Left lung (tissue), 10 donors: Measurements from ENCODE around the gene SMAD6. TPM values are rescaled to one million over a fixed set of nuclear protein-coding genes. Genes with fewer than 3 reads are reported as not detected.

Source experiments
- ATAC-seq: fragments of 200-7000 bp; cut with Tn5 transposase; one replicate; pipeline ENCODE4 v1.9.1; 2020; ENCODE audit warnings: moderate library complexity
- DNase-seq, 4 donors: peaks; one replicate each; pipeline ENCODE4 v3.0.0-alpha.2; 2013 to 2020
- H3K27ac ChIP-seq, 2 donors: fragments of 200-600 bp; sonication (generic) in 1 of 2; one replicate each; pipeline versions ENCODE4 v1.5.0 to v1.8.0; 2020 to 2021
- H3K27me3 ChIP-seq, 2 donors: fragments of 200-600 bp; sonication (generic) in 1 of 2; one replicate each; pipeline versions ENCODE4 v1.5.0 to v1.8.0; 2020 to 2021
- H3K36me3 ChIP-seq, 2 donors: fragments of 200-600 bp; sonication (generic) in 1 of 2; one replicate each; pipeline versions ENCODE4 v1.5.0 to v1.8.0; 2020 to 2021
- H3K4me1 ChIP-seq, 2 donors: fragments of 200-600 bp; one replicate each; pipeline ENCODE4 v1.8.0; 2021
- H3K4me3 ChIP-seq, 2 donors: fragments of 200-600 bp; sonication (generic) in 1 of 2; one replicate each; pipeline versions ENCODE4 v1.5.0 to v1.8.0; 2020 to 2021; ENCODE audit warnings: mild to moderate bottlenecking in 1 of 2
- H3K9me3 ChIP-seq, 2 donors: fragments of 200-600 bp; sonication (generic) in 1 of 2; one replicate each; pipeline versions ENCODE4 v1.5.0 to v1.8.0; 2020 to 2021
- CTCF ChIP-seq, 2 donors: fragments of 200-600 bp; sonication (generic) in 1 of 2; IDR thresholded peaks; one replicate each; pipeline versions ENCODE4 v1.5.0 to v1.8.0; 2021; ENCODE audit warnings: antibody characterized with exemption in 2 of 2
- intact Hi-C, 2 donors: fragments of 100-400 bp; cut with DNase I; formaldehyde crosslinking; loops; one replicate each; pipeline versions ENCODE4 v1.11.2 to v1.14.2; 2022
- polyA plus RNA-seq, 6 donors: library from polyadenylated mRNA; unstranded; fragments of 120-200 nt; gene quantifications; one replicate each; pipeline ENCODE4 v1.2.1, GENCODE V29; 2013; ENCODE audit not compliant: insufficient read length in 6 of 6
- total RNA-seq, 2 donors: library from RNA; stranded (reverse); fragmentation: NEBNext Ultra II Directional; extraction: Animal tissue kit (Norgen Biotek cat#: 25700); gene quantifications; one replicate each; pipeline ENCODE4 v1.2.1, GENCODE V29; 2021
- donor health status: DM: no; HTN: yes; CAD: no.
- donor health status: DM: no; HTN: no; CAD: no.

The SMAD6 gene
- total and polyA plus RNA-seq, 8 donors, result 25.0 to 110 (median 32.0) TPM

- peaks cover 8 to 40% of the 10 kb centered on the region in 2 donors for H3K4me1 ChIP-seq
- TF ChIP-seq CTCF (IDR thresholded peaks at IDR 0.05), result no peak
- no peaks in the 10 kb centered on the region for H3K27me3 ChIP-seq
- intact Hi-C loops, result no loop called here
- ATAC-seq (no peak), DNase-seq (no peak)
- no peak overlapping the region for H3K4me3 ChIP-seq
- H3K36me3 ChIP-seq, result peaks cover 0 to 11% of the 10 kb centered on the region in 2 donors
- no peaks in the 10 kb centered on the region for H3K9me3 ChIP-seq
- no peak overlapping the region for H3K27ac ChIP-seq
These were observed 23.4 kb downstream of the SMAD6 start for GRCh38 chr15:66725464-66725785.

- intact Hi-C loops, result no loop called here
- no peak for DNase-seq
- no peak for TF ChIP-seq CTCF (IDR thresholded peaks at IDR 0.05)
- Histone ChIP-seq H3K27me3 (no peaks in the 10 kb centered on the region), H3K36me3 (peaks cover 0 to 11% of the 10 kb centered on the region in 2 donors), H3K9me3 (no peaks in the 10 kb centered on the region), H3K27ac (no peak overlapping the region), H3K4me1 (peaks cover 8 to 38% of the 10 kb centered on the region in 2 donors), H3K4me3 (no peak overlapping the region)
- no peak for ATAC-seq
These were observed 24.4 kb downstream of the SMAD6 start for GRCh38 chr15:66726386-66726785.

GRCh38 chr15:66729331-66729951 lies 27.4 kb downstream of the SMAD6 start:
- H3K27me3 ChIP-seq, result no peaks in the 10 kb centered on the region
- peaks cover 0 to 11% of the 10 kb centered on the region in 2 donors for H3K36me3 ChIP-seq
- DNase-seq (peak in 2 of 4 donors; percentile 18 to 65), ATAC-seq (peak; percentile 80)
- no peaks in the 10 kb centered on the region for H3K9me3 ChIP-seq
- H3K4me1 ChIP-seq, result peaks cover 16 to 39% of the 10 kb centered on the region in 2 donors
- peak overlapping the region in 1 of 2 donors; percentile 13 for H3K4me3 ChIP-seq
- intact Hi-C loops, result no loop called here
- peak overlapping the region; percentile 13 to 26 for H3K27ac ChIP-seq
- TF ChIP-seq CTCF (IDR thresholded peaks at IDR 0.05), result no peak

GRCh38 chr15:66730168-66731021 lies 28.4 kb downstream of the SMAD6 start:
- DNase-seq (no peak), ATAC-seq (no peak)
- peaks cover 0 to 5% of the 10 kb centered on the region in 2 donors for H3K36me3 ChIP-seq
- H3K27ac ChIP-seq, result peak overlapping the region in 1 of 2 donors; percentile 23
- H3K4me1 ChIP-seq, result peaks cover 16 to 42% of the 10 kb centered on the region in 2 donors
- no peak overlapping the region for H3K4me3 ChIP-seq
- TF ChIP-seq CTCF (IDR thresholded peaks at IDR 0.05), result no peak
- intact Hi-C loops, result no loop called here
- H3K27me3 ChIP-seq, result no peaks in the 10 kb centered on the region
- no peaks in the 10 kb centered on the region for H3K9me3 ChIP-seq

- no peaks in the 10 kb centered on the region for H3K27me3 ChIP-seq
- peak; percentile 9 for ATAC-seq
- TF ChIP-seq CTCF (IDR thresholded peaks at IDR 0.05), result no peak
- H3K36me3 ChIP-seq, result no peaks in the 10 kb centered on the region
- no peak for DNase-seq
- peaks cover 20 to 68% of the 10 kb centered on the region in 2 donors for H3K4me1 ChIP-seq
- H3K27ac ChIP-seq, result peak overlapping the region in 1 of 2 donors; percentile 43
- H3K9me3 ChIP-seq, result no peaks in the 10 kb centered on the region
- intact Hi-C loops, result no loop called here
- no peak overlapping the region for H3K4me3 ChIP-seq
These were observed 31.9 kb downstream of the SMAD6 start for GRCh38 chr15:66733976-66734375.
